Fibroblast of peridontal ligament (primary cell): ENCODE results near the gene MUC20.
"Not testable (repeated sequence)": the region's sequence is repeated elsewhere in the genome, so short reads cannot be mapped to it uniquely, and the experiment has no call there.

Source experiments
- DNase-seq: peaks from one replicate; pipeline ENCODE4 v3.0.0-alpha.2; 2010; ENCODE audit errors: extremely low read depth

MUC20 gene, protein sequence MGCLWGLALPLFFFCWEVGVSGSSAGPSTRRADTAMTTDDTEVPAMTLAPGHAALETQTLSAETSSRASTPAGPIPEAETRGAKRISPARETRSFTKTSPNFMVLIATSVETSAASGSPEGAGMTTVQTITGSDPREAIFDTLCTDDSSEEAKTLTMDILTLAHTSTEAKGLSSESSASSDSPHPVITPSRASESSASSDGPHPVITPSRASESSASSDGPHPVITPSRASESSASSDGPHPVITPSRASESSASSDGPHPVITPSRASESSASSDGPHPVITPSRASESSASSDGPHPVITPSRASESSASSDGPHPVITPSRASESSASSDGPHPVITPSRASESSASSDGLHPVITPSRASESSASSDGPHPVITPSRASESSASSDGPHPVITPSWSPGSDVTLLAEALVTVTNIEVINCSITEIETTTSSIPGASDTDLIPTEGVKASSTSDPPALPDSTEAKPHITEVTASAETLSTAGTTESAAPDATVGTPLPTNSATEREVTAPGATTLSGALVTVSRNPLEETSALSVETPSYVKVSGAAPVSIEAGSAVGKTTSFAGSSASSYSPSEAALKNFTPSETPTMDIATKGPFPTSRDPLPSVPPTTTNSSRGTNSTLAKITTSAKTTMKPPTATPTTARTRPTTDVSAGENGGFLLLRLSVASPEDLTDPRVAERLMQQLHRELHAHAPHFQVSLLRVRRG

DNA sequence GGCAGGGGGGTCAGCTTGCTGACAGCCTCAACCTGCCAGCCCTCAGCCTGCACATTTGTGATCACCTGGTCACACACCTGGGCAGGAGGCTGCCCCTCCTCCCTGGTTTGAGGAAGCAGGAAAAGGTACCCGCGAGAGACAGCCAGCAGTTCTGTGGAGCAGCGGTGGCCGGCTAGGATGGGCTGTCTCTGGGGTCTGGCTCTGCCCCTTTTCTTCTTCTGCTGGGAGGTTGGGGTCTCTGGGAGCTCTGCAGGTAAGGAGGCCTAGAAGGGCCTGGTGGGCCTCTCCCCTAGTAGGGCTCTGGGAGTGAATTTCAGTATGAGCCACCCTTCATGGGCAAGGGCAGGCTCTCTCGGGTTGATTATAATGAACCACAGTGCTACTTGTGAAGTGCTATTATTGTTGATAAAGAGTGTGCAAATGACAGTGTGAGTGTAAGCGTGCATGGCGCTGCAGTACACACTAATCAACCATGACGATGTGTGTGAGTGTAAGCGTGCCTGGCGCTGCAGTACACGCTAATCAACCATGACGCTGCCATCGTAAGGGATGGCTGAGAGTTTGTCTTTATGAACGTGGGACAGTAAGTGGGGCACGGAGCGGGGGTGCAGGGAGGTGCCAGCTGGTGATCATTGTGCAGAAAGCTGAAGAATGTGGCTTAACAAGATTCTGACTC is at the start of gene MUC20:
Gene MUC20 (plus strand): TSS at position 148 of the 676 bp plus-strand sequence. CDS start 30 bp downstream, at position 178.
- DNase-seq = not testable (repeated sequence)

DNA sequence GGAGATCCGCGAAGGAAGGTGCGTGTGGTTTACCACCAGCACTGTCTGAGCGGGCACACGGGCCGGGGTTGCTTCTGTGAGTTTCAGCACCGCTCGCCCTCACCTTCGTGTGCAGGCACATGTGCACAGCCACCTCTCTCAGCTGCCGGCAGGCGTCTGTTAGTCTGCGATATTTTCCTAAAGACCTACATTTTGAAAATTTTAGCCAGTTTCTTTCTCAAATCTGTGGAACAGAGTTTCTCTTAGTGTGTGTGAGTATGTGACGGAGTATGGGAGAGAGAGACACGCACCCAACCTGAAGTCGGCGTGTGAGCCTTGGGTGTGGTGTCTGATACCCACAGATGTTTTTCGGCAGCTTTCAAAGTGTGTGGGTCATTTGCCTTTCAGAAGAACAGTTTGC is 49.5 kb upstream of the MUC20 start:
- DNase-seq = not testable (repeated sequence)

DNA sequence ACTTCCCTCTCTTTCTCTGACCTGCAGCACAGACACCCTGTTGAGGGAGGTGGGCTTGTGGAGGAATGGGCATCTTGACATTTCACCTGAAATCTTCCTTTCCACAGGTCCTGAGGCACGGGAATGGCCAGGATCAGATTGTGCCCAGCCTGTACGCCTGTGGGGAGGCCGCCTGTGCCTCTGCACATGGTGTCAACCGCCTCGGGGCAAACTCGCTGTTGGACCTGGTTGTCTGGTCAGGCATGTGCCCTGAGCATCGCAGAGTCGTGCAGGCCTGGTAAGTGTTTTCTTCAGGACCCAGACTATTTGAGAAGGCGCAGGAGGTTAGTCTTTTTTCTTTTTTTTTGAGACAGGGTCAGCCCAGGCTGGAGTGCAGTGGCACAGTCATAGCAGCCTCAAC is 47.1 kb upstream of the MUC20 start:
- DNase-seq = not testable (repeated sequence)

DNA sequence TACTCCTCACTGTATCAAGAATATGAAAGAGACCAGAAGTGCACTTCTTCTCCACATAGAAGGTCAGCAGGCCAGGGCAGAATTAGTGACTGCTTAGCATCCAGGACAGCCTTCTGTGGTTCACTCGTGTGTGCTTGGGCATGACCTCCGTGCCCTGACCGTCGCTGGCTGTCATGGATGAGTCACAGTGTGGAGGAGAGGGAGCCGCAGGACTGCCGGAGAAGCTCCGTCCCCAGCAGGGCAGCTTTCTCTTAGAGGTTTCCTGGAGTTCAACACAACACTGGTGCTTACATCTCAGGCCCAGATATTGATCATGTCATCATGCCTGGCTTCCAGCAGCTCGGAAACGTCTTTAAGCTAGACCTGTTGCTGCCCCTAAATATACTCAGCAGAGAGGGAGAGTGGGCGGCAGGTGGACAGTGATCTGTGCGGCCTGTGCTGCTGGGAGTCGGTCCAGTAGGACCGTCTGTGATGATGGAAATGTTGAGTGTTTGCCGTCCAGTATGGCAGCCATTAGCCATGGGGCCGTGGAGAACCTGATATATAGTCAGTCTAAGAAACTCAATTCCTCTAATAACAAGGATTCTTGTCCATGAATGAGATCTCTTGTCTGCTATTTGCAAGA is 42.3 kb upstream of the MUC20 start:
- not testable (repeated sequence) for DNase-seq

DNA sequence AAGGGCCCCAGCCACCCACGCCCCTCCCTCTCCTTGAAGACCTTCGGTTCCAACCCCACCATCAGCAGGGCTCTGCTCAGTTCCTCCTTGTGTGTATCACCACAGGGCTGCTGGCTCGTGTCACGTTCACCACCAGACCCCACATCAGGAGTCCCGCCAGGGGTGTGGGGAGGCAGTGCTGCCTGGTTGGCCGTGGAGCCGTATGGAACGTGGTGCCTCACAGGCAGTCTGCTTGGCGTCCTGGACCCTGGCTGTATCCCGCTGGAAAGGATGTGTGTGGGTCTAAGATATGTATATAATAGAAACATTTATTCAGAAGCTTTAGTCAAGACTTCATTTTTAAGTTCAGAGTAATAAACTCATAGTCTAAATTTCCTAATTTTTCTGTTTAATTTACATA is 40.1 kb upstream of the MUC20 start:
- DNase-seq = not testable (repeated sequence)

DNA sequence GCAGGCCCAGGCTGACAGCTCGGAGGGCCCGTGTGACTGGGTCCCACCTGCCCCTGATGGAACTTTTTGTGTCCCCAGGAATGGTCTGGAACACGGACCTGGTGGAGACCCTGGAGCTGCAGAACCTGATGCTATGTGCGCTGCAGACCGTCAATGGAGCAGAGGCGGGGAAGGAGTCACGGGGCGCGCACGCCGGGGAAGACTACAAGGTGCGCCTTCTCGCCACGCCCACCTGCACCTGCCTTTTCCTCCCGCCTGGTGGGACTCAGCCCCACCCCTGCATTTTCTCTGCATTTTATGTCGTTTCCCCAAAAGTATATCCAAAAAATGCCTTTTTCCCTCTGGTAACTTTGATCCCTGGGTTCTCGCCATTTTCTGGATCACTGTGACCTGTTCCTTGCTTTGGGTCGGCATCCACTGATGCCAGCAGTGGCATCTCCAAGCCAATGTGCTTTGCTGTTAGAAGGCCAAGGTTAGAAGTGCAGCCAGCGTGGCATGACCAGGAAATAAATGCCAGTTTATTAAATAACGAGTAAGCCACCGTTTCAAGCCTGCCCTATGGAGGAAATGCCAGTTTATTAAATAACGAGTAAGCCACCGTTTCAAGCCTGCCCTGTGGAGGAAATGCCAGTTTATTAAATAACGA is 39.2 kb upstream of the MUC20 start:
- DNase-seq = not testable (repeated sequence)

DNA sequence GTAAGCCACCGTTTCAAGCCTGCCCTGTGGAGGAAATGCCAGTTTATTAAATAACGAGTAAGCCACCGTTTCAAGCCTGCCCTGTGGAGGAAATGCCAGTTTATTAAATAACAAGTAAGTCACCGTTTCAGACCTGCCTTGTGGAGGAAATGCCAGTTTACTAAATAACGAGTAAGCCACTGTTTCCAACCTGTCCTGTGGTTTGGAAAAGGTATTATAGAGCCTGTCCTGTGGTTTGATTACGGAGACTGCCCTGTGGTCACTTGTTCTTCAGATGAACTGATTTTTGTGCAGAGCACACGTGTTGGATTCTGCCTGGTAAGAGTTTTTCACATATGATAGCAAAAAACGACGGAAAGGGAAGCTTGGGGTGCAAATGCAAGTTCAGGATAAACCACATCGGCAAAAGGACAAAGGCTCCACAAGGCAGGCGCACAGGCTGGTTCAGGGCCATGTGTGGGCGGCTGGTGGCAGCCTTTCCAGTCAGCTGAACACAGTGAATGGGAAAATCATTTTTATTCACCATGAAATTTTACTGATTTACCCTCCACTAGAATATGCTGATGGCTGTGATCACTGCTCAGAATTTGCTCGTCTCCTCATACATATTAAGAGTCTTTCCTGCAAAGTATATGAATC is 38.6 kb upstream of the MUC20 start:
- not testable (repeated sequence) for DNase-seq

DNA sequence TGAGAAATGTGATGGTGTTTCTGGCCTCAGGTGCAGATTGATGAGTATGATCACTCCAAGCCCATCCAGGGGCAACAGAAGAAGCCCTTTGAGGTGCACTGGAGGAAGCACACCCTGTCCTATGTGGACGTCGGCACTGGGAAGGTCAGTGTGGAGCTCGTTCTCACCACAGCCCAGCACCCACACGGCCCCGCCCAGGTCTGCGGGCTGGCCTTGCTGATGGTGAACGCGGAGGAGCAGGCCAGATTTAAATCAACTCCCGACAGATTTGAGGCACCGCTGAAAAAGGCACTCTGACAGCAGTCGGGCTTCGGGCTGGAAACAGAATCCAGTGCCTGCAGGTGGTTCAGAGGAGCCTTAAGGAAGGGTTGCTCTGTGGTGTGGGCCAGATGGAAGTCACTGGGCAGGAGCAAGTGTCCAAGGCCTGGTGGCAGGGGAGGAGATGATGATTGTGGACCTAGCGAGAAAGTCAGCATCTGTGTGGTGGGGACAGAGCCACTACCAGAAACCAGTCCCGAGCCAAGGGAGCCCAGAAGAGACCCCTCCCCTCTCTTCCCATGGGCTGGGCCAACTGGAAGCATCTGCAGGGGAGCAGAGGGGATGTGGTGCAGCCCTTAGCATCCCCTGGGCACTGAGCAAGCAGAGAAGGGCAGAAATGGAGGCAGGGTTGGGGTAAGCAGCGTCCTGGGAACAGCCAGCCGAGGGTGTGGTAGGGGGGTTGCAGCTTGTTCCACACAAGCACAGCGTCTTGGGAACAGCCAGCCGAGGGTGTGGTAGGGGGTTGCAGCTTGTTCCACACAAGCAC is 36.9 kb upstream of the MUC20 start:
- DNase-seq = not testable (repeated sequence)

DNA sequence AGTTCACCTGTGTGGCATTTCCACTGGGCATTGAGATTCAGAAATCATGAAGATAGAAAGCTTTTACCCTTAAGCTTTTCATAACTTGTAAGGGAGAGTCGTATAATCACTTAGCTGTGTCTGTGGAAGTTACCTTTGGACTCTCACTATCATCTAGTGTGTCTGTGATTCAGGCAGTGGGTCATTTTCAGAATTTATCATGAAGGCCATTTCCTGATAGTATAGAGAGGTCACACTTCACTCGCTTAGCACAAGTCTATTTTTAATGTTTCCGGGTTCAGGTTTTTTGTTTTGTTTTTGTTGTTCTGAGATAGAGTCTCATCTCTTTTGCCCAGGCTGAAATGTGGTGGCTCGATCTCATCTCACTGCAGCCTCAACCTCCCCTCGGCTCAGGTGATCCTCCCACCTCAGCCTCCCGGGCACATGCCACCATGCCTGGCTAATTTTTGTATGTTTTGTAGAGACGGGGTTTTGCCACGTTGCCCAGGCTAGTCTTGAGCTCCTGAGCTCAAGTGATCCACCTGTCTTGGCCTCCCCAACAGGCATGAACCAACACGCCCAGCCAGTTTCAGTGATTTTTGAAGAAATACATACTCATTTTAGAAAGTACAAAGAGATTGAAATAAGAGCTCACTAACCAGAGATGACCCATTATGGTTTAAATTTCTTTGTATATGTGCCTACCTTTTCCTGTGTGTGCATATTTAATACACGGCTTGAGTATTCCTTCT is 36.1 kb upstream of the MUC20 start:
- not testable (repeated sequence) for DNase-seq

DNA sequence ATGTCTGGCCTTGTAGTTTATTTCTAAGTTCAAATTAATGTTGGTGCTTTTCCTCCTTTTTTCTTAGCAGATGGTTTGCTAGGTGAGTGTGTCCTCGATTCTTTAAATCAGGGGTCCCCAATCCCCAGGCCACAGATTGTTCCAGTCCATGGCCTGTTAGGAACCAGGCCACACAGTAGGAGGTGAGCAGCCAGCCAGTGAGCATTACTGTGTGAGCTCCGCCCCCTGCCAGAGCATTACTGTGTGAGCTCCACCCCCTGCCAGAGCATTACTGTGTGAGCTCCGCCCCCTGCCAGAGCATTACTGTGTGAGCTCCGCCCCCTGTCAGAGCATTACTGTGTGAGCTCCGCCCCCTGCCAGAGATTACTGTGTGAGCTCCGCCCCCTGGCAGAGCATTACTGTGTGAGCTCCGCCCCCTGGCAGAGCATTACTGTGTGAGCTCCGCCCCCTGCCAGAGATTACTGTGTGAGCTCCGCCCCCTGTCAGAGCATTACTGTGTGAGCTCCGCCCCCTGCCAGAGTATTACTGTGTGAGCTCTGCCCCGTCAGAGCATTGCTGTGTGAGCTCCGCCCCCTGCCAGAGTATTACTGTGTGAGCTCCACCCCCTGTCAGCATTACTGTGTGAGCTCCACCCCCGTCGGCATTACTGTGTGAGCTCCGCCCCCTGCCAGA is 34.1 kb upstream of the MUC20 start:
- DNase-seq = not testable (repeated sequence)

DNA sequence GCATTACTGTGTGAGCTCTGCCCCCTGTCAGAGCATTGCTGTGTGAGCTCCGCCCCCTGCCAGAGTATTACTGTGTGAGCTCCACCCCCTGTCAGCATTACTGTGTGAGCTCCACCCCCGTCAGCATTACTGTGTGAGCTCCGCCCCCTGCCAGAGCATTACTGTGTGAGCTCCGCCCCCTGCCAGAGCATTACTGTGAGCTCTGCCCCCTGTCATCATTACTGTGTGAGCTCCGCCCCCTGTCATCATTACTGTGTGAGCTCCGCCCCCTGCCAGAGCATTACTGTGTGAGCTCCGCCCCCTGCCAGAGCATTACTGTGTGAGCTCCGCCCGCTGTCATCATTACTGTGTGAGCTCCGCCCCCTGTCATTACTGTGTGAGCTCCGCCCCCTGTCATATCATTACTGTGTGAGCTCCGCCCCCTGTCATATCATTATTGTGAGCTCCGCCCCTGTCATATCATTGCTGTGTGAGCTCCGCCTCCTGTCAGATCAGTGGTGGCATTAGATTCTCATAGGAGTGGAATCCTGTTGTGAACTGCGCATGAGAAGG is 33.5 kb upstream of the MUC20 start:
- not testable (repeated sequence) for DNase-seq

DNA sequence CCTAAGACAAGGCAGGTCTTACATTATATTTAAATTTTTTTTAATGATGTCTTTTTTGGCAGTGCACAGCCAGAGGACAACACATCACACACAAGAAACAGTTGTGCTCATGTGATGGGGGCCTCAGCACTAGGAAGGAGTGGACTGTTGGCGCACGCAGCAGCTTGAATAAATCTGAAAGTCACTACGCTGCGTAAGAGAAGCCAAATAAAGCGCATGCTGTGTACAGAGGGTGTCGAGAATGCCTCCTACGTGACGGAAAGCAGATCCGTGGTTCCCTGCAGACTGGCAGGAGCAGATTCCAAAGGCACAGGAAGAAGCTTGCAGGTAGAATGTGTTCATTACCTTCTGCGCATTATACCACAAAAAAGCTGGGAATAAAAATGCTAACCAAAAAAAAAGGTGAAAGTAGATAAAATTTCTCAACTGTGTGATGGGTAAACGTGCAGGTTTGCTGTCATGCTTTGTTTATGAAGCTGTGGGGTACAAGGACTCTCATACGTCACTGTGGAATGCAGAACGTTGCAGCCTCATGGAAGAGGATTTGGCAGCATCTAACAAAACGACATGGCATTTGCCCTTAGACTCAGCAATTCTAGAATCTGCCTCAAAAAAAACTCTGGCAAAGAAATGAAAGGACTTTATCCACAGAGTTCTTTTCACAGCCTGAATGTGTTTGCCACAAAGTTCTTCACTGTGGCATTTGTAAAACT is 32.2 kb upstream of the MUC20 start:
- peak; percentile 17 for DNase-seq

DNA sequence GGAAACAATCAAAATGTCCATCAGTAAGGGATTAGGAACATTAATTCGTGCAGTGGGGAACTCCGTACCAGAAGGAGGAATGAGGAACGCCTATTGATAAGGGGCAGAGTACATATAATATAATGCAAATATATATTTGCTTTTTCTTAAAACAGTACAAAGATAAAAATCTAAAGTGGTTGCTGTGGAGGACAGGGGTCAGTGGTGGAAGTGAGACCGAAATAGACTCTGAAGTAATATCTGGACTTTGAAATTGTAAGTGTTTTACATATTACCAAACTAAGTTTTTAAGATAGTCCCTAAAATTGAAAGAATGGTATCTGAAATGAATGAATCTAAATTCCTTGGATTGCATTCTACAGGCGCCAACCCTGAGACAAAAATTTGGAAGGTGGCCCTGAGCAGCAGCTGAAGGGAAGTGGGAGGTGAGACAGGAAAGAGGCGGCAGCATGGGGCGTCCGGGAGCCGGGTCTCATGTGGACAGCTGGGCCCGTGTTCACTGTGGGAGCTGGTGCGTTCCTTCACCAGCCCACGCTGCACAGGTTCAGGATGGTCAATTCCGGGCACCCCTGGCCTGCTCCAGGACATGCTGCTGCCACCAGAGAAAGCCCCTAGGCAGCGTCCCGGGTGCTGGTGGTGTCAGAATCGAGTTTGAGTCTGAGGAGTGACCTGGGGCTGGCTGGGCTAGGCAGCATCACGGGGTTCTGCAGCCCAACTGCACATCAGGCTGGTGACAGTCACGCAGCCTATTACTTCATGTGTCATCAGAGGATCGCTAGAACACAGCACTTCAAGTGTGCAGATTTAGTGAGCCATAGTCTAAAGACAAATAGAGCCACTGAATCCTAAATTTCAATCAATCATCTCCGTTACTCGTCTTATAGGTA is 31.4 kb upstream of the MUC20 start:
- not testable (repeated sequence) for DNase-seq

DNA sequence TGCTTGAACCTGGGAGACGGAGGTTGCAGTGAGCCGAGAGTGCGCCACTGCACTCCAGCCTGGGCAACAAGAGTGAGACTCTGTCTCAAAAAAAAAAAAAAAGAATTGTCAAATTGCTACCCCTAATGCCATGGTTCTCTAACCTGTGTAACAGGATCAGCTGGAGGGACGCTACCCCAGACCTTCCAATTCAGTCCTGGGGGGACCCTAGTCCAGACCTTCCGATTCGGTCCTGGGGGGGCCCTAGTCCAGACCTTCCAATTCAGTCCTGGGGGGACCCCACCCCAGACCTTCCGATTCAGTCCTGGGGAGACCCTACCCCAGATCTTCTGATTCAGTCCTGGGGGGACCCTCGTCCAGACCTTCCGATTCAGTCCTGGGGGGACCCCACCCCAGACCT is 29.8 kb upstream of the MUC20 start:
- no peak for DNase-seq

DNA sequence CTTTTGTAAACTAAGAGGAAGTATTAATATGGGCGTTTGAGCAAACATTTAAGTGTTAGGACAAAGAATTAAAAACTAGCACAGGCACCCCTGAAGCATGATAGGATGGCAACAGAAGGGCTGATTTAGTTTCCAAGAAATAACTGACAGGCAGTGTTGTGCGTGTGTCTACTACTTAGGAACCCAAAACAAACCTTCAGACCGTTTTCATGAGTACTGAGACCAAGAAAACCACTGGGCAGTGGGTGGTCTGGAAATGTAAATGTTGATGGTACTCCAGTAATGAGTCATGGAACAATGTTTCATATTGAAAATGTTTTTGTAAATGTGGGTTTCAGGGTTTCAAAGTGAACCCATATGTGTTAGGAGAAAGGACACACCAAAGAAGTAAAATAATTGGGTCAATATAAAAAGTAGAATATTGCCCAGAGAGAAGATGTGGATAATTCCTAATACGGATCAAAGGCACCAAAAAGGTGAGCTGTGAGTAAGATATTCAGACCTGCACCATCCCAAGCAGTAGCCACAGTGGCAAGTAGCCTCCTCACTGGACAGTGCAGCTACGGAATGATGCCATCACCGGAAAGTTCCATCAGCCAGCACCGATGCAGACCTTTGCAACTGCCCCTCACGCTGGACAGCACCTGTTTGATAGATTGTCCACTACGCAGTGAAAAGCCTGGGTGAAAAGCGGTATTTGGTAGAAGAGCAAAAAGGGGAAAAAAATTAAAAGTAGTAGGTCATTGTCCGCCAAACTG is 29.0 kb upstream of the MUC20 start:
- peak; percentile 45 for DNase-seq

DNA sequence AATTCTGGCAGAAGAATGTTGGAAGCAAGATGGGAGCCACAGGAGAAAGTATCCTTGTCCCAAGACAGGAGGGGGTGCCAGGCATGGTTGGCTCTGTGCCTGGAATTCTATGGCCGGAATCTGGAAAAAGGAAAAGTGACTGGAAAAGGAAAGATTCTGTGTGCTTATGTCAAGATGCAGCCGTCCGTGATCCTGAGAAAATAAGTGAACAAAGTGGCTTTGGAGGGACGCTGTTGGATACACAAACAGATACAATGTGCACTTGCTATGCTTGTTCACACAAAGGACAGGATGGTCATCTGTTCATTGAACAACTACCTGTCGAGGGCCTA is 28.5 kb upstream of the MUC20 start:
- no peak for DNase-seq
